Middle frontal gyrus (tissue), 1 donor: ENCODE data around the gene C2.
"Not testable (repeated sequence)": the region's sequence is repeated elsewhere in the genome, so short reads cannot be mapped to it uniquely, and the experiment has no call there.

Source experiments
- DNase-seq: peaks from one replicate; pipeline ENCODE4 v3.0.0-alpha.2; 2015; ENCODE audit warnings: low spot score; ENCODE audit errors: extremely low spot score

The C2 gene

DNA sequence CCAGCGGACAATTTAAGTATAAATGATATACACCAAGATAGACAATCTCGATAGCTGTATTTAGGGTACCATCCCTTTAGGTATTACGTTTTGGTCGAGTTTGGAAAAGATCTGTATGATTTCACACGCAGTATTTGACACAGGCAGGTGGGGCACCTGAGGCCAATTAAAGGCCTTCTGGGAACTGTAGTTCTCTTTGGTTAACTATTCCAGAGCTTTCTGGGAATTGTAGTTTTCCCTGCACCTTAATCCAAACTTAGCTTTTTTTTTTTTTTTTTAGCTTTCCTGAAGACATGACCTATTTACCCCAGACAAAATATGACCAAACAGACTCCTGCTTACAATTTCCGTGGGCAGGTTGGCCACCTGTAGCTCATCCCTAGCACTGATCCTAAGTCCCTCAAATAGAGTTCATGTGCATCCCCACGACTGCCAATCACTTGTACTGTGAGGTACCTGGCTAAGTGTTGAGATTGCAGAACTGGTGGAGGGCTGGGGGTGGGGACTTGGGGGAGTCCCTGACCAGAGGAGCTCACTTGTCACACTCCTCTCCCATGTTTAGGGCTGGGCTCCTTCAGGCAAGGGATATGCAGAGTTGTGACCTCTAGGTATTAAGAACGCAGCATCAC, 29.0 kb upstream of the C2 start:
- peak; percentile 40 for DNase-seq

DNA sequence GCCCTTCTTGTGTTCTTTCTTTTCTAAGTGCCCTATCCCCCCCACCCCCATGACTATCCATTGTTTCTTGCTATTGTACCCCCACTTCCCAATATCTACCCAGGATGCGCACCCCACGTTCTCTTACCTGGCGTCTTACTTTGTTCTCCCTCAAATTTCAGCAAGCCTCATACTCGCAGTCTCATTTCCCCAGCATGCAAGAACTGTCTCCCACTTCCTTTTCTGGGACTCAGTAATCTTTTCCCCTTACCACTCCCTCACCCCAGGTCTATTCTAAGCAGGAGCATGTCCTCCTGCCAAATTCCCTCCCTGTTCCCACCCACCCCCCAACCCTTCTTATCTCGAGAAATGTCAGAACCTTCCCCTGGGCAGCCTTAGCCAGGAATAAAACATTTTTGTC, 28.3 kb upstream of the C2 start:
- no peak for DNase-seq

DNA sequence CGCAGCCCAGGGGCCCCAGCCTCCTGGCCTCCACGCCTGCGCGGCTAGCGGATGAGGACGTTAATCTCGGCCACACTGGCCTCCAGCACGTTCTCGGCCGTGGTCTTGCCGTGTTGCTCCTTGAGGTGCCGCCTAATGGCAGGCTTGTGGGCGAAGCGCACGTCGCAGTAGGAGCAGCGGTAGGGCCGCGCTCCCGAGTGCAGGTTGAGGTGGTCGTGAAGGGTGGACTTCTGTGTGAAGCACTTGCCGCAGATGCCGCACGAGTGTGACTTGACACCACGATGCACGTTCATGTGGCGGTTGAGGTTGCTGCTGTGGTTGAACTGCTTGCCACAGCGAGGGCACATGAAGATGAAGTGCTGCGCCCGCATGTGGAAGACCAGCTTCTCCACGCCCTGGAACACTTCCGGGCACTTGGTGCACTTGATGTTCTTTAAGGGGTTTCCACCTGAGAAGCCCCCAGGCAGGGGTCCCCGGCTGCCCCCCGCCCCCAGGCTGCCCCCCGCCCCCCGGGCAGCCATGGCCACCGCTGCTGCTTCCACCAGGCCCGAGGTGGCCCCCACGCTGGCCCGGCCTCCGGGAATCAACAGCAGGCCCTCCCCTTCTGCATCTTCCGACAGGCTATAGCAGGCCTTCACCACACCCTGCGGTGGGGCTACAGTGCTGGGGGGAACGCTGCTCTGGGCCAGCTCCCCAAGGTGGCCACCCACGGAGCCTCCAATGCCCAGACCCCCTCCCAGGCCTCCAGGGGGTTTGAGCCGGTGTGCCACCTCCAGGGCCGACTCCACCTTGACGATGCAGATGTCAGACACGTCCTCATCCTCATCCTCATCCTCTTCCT, 27.4 kb upstream of the C2 start:
- DNase-seq, result no peak

DNA sequence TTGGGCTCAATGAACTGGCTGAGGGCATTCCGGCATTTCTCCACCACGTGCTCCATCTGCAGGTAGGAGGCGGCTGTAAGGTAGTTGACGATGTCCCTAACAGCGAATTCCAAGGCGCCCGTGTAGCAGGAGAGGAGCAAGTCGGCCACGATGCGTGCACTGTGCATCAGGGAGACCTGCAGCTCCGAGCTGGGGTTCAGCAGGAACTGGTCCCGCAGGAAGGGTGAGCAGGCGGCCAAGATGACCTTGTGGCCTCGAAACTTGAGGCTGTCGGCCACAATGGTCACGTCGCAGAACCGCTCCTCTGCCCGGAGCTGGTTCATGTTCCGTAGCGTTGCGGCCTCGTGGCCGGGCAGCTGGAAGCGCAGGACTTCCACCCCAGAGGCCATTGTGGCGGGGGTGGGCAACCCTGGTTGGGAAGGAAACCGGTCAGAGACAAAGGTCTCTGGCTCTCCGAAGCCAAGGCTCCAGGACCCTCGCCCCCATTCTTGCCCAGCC, 26.6 kb upstream of the C2 start:
- DNase-seq, result no peak

DNA sequence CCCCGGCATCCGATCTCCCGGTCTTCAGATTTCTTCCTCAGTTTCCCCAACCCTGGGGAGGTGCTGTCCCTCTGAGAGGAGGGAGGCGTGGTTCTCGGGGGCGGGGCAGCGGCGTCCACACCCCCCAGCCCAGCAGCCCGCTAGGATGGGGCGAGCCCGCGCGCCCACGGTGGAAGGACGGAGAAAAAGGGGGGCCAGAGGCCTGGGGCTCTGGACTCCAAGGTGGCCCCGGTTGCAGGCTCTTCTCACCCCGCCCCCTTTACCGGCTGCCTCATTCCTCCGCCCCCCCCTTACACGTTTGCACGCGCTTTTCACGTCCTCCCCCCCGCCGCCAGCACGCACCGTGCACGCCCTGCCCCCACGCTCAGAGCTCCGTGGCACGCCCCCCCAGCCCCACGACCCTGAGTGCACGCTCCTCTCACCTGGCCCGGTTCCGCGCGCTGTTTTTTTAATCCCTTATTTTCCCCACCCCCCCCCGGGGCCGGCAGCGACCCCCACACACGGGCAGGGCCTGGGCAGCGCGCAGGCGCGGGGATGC, 26.0 kb upstream of the C2 start:
- DNase-seq, result peak; percentile 9

DNA sequence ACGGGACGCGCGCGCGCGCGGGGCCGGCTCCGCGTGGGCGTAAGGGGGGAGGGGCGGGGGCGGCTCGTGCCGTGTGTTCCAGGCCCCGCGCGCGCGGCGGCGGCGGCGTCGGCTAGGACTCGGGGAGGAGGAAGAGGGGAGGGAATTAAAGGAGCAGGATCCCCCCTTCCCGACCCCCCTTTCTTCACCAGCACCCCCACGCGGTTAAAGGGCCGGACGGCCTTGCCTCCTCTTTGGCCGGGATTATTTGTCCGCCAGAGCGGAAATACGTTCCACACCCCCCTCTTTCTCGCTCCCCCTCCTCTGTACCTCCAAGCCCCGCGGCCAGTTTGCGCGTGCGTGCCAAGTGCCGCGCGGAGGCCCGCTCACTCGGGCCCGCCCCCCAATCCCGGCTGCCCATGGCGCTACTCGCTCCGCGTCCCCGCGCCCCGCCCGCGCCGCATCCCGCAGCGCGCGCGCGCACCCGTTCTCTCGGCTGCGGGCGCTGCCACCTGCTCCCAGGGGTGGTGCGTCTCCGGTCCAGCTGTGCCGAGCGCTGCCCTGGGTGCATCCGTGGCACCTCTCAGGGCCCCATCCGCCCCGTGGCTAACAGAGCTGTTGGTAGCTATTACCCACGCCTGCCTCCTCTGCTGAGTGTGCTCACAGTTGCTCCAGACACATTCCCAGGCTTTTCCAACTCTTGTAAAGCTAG, 25.4 kb upstream of the C2 start, which contains the start of gene ZBTB12:
Gene ZBTB12 (minus strand): TSS at position 134 of the 691 bp plus-strand sequence. CDS start 781 bp downstream, outside the sequence.
- DNase-seq, result peak; percentile 95

DNA sequence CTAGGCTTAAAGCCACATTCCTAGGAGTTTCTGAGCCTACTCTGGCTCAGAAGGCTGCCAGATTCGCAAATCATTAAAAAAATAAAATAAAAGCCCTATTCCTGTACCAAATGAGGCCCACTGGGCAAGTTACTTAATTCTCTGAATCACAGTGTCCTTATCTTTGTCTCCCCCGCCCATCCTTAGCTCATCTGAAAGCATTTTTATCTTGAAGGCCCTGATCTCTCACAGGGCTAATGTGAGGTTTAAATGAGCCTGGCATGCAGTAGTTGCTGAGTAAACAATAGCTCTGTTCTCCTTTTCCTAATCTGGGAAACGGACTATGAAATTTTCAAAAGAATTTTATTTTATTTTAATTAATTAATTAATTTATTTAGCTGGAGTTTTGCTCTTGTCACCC, 23.6 kb upstream of the C2 start:
- DNase-seq, result no peak

DNA sequence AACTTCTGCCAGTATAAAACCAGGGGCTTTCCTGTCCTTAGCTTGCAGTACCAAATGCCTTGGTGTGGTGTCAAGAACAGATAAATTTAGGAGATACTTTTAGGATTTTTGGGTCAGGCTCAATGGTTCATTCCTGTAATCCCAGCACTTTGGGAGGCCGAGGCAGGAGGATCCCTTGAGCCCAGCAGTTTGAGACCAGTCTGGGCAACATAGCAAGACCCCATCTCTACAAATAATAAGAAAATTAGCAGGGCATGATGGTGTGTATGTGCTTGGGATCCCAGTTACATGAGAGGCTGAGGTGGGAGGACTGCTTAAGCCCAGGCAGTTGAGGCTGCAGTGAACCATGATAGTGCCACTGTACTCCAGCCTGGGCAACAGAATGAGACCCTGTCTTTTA, 22.5 kb upstream of the C2 start:
- no peak for DNase-seq

DNA sequence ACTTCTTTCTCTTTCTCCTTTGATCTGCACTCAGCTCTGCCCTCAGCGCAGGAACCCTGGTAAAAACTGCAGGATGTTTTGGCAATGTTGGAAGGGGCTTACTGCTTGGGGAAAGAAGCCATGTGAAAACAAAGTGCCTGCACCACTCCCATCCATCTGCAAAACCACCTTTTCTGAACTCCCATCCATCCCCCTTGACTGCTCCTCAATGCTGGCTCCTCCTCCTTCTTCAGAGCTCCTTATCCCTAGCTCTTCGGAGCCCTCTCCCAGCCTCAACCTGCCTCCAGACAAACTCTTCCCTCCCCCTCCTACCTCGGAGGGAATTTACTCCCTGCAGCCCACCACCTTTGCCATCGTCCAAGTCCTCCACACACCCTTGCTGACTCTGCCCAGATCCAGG, 21.4 kb upstream of the C2 start:
- DNase-seq, result no peak

DNA sequence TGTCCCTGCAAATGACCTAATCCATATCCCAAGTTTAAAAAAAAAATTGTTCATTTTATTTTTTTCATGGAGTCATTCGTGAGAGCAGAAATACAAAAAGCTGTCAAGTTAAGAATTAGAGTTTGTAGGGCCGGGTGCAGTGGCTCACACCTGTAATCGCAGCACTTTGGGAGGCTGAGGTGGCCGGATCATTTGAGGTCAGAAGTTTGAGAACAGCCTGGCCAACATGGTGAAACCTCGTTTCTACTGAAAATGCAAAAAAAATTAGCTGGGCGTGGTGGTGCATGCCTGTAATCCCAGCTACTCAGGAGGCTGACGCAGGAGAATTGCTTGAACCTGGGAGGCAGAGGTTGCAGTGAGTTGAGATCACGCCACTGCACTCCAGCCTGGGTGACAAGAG, 20.8 kb upstream of the C2 start:
- not testable (repeated sequence) for DNase-seq

DNA sequence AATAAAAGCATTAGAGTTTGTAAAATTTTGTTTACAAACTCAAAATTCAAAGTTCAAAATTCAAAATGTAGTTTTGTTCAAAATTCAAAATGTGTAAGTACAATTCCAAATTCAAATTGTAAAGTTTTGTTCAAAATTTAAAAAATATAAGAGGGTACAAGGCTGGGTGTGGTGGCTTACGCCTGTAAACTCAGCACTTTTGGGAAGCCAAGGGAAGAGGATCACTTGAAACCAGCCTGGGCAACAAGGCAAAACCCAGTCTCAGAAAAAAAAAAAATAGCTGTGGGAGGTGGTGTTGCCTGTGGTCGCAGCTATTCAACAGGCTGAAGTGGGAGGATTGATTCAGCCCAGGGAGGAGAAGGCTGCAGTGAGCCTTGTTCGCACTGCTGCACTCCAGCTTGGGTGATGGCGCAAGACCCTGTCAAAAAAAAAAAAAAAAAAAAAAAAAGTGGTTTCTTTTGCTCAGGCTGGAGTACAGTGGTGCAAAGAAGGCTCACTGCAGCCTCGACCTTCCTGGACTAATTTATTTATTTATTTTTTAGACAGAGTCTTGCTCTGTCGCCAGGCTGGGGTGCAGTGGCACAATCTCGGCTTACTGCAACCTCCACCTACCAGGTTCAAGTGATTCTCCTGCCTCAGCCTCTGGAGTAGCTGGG, 20.2 kb upstream of the C2 start:
- DNase-seq, result no peak

DNA sequence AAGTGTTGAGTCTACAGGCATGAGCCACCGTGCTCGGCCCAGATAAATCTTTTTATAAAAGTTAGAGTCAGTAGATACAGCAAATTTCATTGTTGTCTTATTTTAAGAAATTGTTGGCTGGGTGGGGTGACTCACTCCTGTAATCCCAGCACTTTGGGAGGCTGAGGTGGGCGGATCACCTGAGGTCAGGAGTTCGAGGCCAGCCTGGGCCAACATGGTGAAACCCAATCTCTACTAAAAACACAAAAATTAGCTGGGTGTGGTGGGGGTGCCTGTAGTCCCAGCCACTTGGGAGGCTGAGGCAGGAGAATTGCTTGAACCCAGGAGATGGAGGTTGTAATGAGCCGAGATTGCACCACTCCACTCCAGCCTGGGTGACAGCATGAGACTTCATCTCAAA, 19.3 kb upstream of the C2 start:
- not testable (repeated sequence) for DNase-seq

DNA sequence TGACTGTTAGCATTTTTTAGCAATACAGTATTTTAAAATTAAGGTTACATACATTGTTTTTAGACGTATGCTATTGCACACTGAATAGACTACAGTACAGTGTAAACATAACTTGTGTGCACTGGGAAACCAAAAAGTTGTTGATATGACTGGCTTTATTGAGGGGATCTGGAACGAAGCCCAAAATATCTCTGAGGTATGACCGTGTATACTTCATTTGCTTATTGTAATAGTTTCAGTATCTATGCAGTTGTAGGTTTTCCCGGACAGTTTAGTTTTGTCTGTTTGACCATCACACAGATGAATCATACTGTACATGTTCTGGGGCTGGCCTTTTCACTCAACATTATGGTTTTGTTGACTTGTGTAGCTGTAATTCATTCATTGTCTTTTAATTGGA, 18.7 kb upstream of the C2 start:
- no peak for DNase-seq

DNA sequence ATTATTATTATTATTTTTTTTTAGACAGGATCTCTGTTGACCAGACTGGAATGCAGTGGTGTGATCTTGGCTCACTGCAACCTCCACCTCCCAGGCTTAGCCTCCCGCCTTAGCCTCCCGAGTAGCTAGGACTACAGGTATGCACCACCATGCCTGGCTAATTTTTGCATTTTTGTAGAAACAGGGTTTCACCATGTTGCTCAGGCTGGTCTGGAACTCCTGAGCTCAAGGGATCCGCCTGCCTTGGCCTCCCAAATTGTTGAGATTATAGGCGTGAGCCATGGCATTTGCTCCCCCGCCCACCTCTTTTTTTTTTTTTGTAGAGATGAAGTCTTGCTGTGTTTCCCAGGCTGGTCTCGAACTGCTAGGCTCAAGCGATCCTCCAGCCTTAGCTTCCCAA, 18.2 kb upstream of the C2 start:
- not testable (repeated sequence) for DNase-seq

DNA sequence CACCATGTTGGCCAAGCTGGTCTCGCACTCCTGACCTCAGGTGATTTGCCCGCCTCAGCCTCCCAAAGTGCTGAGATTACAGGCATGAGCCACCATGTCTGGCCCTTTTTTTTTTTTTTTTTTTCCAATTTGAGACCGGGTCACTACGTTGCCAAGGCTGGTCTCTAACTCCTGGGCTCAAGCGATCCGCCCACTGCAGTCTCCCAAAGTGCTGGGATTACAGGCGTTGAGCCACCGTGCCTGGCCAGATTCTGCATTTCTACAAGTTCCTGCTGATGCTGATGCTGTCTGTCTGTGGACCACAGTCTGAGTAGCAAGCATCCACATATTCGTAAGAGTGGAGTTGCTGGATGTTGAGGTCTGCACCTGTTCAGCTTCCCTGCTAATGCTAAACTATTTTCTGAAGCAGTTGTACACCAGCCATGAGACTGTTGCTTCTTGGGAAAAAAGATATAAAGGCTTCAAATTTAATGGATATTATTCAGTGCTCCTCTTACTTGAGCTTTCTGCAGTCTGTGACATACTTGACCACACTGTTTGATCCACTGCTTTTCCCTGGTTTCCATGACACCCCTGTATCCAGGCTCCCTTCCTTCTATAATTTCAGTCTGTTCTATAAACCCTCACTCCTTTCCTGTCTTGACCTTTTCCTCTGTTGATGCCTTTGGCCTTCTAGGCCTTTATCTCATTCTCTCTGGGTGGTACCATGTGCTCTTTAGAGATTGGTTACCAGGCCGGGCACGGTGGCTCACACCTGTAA, 15.5 kb upstream of the C2 start:
- DNase-seq, result no peak

DNA sequence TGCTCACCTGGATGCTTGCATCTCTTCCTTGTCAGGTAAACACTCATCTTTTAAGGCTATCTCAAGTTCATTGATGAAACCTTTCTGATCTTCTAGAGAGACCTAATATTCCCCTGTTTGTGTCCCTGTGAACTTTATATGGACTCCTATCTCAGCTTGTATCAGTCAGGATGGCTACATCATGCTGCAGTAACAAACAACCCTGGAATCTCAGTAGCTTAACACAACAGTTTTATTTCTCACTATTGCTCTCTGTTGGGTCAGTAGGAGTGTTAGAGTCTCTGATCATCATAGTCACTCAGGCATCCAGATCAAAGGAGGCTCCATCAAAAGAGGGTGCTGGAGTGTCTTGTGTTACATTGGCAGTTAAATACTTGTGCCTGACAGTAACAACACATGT, 12.2 kb upstream of the C2 start:
- DNase-seq, result no peak

DNA sequence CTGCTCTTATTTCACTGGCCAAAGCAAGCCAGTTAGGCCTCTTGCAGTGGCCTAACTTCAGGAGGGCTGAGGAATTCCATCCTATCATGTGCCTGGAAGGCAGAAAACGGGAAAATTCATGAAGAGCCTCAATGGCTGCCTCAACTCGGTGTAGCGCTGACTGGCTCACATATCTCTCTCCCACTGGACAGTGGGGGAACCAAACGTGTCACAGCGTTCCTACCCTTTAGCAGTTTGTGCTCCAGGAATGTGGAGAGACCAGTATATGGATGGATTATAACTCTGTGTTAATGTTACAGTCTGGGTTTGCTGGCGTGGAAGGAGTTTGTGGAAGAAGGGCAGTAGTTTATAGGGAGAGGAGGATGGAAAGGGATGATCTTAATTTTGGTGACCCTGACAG, 11.8 kb upstream of the C2 start:
- no peak for DNase-seq

DNA sequence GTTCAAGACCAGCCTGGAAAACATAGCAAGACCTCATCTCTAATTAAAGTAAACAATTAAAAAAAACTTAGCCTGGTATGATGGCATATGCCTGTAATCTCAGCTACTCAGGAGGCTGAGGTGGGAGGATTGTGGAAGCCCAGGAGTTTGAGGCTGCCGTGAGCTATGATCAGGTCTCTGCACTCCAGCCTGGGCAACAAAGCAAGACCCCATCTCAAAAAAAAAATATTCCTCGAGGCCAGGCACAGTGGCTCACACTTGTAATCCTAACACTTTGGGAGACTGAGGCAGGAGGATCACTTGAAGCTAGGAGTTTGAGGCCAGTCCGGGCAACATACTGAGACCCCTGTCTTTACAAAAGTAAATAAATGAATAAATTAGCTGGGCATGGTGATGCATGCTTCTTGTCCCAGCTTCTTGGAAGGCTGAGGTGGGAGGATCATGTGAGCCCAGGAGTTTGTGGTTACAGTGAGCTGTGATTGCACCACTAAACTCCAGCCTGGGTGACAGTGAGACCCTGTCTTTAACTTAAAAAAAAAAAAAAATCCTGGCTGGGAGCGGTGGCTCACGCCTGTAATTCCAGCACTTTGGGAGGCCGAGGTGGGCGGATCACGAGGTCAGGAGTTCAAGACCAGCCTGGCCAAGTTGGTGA, 9.3 kb upstream of the C2 start:
- DNase-seq, result no peak

DNA sequence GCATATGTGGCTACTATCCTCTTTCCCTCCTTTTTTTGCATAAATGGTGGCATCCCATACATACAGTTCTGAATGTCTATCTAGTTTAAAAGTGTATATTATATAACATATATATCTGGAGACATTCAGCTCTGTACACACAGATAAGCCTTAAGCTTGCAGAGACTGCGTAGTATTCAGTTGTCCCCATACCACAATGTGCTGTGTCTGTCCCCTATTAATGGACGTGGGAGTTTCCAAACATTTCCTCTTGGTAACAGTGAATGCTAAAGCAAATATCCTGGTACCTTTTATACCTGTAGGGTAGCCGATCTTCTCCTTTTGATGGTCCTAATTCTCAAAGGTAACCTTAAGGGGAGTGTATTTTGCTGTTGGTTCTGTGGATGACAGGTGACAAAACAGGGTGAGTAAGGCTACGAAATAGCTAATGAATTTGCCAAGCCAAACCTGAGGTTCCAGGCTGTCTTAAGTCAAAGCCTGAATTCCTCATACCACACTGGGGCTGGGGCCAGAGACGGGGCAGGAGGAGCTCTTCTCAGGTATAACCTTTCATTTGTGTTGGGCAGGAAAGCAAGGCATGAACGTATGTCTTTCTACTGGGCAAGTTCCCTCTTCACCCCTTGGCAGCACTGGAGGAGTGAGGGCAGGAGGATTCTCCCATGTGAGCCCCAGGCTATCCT, 7.8 kb upstream of the C2 start:
- DNase-seq, result no peak

DNA sequence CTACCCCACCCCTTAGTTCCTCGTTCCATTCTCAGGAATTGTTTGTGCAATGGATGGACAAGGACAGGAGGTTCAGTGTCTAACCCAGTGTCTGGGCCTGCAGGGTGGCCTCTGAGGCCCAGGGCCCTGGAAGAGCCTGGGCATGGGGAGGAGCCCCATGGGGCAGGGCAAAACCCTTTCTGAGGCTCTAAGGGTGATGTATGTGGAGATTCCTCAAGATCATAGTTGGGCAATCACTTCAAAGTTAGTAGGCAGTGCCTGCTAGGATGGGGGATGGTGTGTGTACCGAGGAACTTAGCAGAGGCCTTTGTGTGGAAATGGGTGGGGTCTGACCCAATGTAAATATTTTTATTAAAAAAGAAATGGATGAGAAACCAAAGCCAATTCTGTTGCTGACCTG, 6.7 kb upstream of the C2 start:
- no peak for DNase-seq
